Parathyroid adenoma (tissue), 2 donors: ENCODE data around the gene RIN3.

ENCODE experiments used
- H2AFZ ChIP-seq: fragments of 300-600 bp; sonication (generic); one replicate; pipeline ENCODE4 v1.7.0; 2017; ENCODE audit warnings: antibody characterized with exemption, mild to moderate bottlenecking
- H3K27ac ChIP-seq: fragments of 300-600 bp; sonication (generic); one replicate; pipeline ENCODE4 v1.7.0; 2017
- H3K27me3 ChIP-seq: fragments of 300-600 bp; sonication (generic); one replicate; pipeline ENCODE4 v1.7.0; 2017; ENCODE audit warnings: low read length; ENCODE audit not compliant: control insufficient read depth, insufficient read depth
- H3K36me3 ChIP-seq: fragments of 300-600 bp; sonication (generic); one replicate; pipeline ENCODE4 v1.7.0; 2017; ENCODE audit warnings: low read length; ENCODE audit not compliant: control insufficient read depth, insufficient read depth
- H3K4me1 ChIP-seq: fragments of 300-600 bp; sonication (generic); one replicate; pipeline ENCODE4 v1.7.0; 2017; ENCODE audit warnings: control low read depth
- H3K4me2 ChIP-seq: fragments of 300-600 bp; sonication (generic); one replicate; pipeline ENCODE4 v1.7.0; 2017; ENCODE audit warnings: low read length
- H3K4me3 ChIP-seq: fragments of 300-600 bp; sonication (generic); one replicate; pipeline ENCODE4 v1.7.0; 2017; ENCODE audit warnings: low read depth, low read length
- H3K79me2 ChIP-seq: fragments of 300-600 bp; sonication (generic); one replicate; pipeline ENCODE4 v1.7.0; 2017; ENCODE audit warnings: control low read depth
- H3K9ac ChIP-seq: fragments of 300-600 bp; sonication (generic); one replicate; pipeline ENCODE4 v1.7.0; 2017; ENCODE audit warnings: mild to moderate bottlenecking
- H3K9me3 ChIP-seq: fragments of 300-600 bp; sonication (generic); one replicate; pipeline ENCODE4 v1.7.0; 2017; ENCODE audit warnings: low read length; ENCODE audit not compliant: control insufficient read depth
- CTCF ChIP-seq: fragments of 300-600 bp; sonication (generic); IDR thresholded peaks from one replicate; pipeline ENCODE4 v1.7.0; 2017; ENCODE audit warnings: antibody characterized with exemption, mild to moderate bottlenecking
- donor health status: primary hyperparathyroidism.

RIN3 gene

GRCh38 chr14:92523752-92524151 lies 10.2 kb downstream of the RIN3 start:
- Histone ChIP-seq H3K36me3 (no peaks in the 10 kb centered on the region), H3K4me3 (no peak overlapping the region), H3K27ac (no peak overlapping the region), H3K4me2 (no peak overlapping the region), H3K79me2 (peaks cover 54% of the 10 kb centered on the region), H3K4me1 (peaks cover 3% of the 10 kb centered on the region), H3K9ac (no peak overlapping the region), H3K9me3 (no peaks in the 10 kb centered on the region), H3K27me3 (no peaks in the 10 kb centered on the region), H2AFZ (no peak overlapping the region)
- TF ChIP-seq CTCF: no peak

DNA sequence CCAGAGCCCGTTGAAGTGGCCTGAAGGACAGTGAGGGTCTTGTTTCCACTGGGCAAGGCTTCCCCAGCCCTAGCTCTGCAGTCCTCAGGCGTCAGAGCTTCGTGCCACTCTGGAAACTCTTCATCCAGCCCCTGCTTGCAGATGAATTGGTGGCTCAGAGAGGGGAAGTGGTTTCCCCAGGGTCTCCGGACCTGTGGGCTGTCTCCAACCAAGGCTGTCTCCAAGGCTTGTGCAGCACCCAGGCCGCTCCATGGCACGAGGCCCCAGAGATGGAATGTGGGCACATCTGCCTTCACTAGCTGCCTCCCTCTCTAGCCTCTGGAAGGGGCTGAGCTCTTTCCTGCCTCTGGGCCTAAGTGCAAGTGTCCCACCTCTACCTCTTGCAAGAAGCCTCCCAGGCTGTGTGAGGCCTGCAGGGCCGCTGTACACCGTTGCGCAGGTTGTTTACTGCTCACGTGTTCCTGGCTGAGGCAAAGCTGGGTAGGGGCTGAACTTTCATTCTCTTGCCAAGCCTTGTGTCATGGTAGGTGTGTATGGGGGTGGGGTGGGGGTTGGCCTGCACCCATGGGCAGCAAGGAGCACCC lies 11.1 kb downstream of the RIN3 start:
- Histone ChIP-seq H3K27ac (no peak overlapping the region), H3K4me3 (no peak overlapping the region), H2AFZ (no peak overlapping the region), H3K79me2 (peaks cover 47% of the 10 kb centered on the region), H3K4me2 (no peak overlapping the region), H3K36me3 (no peaks in the 10 kb centered on the region), H3K4me1 (peaks cover 3% of the 10 kb centered on the region), H3K9ac (no peak overlapping the region), H3K27me3 (no peaks in the 10 kb centered on the region), H3K9me3 (no peaks in the 10 kb centered on the region)
- TF ChIP-seq CTCF: no peak

- TF ChIP-seq CTCF: no peak
- Histone ChIP-seq H3K27ac (no peak overlapping the region), H3K4me3 (no peak overlapping the region), H2AFZ (no peak overlapping the region), H3K27me3 (no peaks in the 10 kb centered on the region), H3K9ac (no peak overlapping the region), H3K4me2 (no peak overlapping the region), H3K4me1 (peaks cover 2% of the 10 kb centered on the region), H3K9me3 (no peaks in the 10 kb centered on the region), H3K79me2 (peaks cover 47% of the 10 kb centered on the region), H3K36me3 (no peaks in the 10 kb centered on the region)
Measured at GRCh38 chr14:92525322-92526095, 11.9 kb downstream of the RIN3 start.

- H3K9me3 ChIP-seq: no peaks in the 10 kb centered on the region
- no peak overlapping the region for H3K4me2 ChIP-seq
- no peak overlapping the region for H3K9ac ChIP-seq
- H3K79me2 ChIP-seq: peaks cover 39% of the 10 kb centered on the region
- H3K27ac ChIP-seq: no peak overlapping the region
- H2AFZ ChIP-seq: no peak overlapping the region
- no peak overlapping the region for H3K4me3 ChIP-seq
- no peaks in the 10 kb centered on the region for H3K4me1 ChIP-seq
- no peaks in the 10 kb centered on the region for H3K36me3 ChIP-seq
- no peak for TF ChIP-seq CTCF
- H3K27me3 ChIP-seq: no peaks in the 10 kb centered on the region
Measured at GRCh38 chr14:92527721-92528120, 14.1 kb downstream of the RIN3 start.
